ENCODE measurements around the gene PRR22. TPM values are rescaled to one million over a fixed set of nuclear protein-coding genes. Genes with fewer than 3 reads are reported as not detected.

The PRR22 gene
- total RNA-seq, 4 donors from 2014 or later = 0.54 to 2.0 (median 1.2) TPM

DNA sequence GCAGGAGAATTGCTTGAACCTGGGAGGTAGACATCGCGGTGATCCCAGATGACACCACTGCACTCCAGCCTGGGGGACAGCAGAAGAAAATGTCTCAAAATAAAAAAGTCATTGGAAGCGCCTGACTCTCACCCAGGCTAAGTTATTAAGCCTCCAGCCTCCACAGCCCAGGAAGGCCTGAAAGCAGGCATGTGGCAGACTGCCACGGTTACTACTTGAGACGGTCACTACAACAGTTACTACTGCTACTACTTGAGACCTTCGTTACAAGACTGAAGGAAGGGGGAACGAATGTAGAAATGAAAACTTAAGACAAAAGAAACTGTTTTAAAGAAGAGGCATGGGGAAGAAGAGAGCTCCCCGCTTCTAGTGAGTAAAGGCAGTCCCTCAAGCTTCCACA lies 9.6 kb downstream of the PRR22 start:
- H3K4me1 ChIP-seq = no peaks in the 10 kb centered on the region
- no peak for TF ChIP-seq CTCF (IDR thresholded peaks at IDR 0.05)
- no peak for TF ChIP-seq POLR2A (IDR thresholded peaks at IDR 0.05)
- intact Hi-C loops (cut with DNase I) = no loop called here
- H3K36me3 ChIP-seq = no peaks in the 10 kb centered on the region
- no peaks in the 10 kb centered on the region for H3K9me3 ChIP-seq
- DNase-seq = peak; percentile 52 to 58
- WGBS, 2 donors = 46% methylated on average over 8 of the region's 8 CpGs
- H3K4me3 ChIP-seq (replicated peaks in 1 of 3) = no peak overlapping the region
- no peak overlapping the region for H3K27ac ChIP-seq
- no peaks in the 10 kb centered on the region for H3K27me3 ChIP-seq

DNA sequence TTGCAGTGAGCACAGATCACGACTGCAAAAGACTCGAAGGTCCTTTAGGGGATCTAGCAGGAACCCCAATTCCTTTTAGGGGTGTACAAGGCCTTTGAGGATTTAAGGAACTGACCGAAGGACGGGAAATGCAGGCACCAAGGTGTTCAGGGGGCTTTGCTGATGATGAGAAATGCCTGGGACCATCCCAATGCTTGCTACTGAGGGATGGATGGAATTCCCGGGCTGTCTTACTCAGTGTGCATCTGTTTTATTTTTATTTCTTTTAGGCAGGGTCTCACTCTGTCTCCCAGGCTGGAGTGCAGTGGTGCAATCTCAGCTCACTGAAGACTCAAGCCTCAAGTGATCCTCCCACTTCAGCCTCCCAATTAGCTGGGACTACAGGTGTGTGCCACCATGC lies 11.3 kb downstream of the PRR22 start:
- WGBS, 2 donors = 64 to 100% methylated on average over 4 to 5 of the region's 5 CpGs
- intact Hi-C loops (cut with DNase I) = no loop called here
- Histone ChIP-seq H3K9me3 (no peaks in the 10 kb centered on the region), H3K4me1 (no peaks in the 10 kb centered on the region), H3K27ac (no peak overlapping the region), H3K36me3 (no peaks in the 10 kb centered on the region), H3K4me3 (replicated peaks in 1 of 3) (no peak overlapping the region), H3K27me3 (no peaks in the 10 kb centered on the region)
- TF ChIP-seq POLR2A (IDR thresholded peaks at IDR 0.05) (no peak), CTCF (IDR thresholded peaks at IDR 0.05) (no peak)
- DNase-seq = no peak

GRCh38 chr19:5772416-5772815 lies 12.1 kb downstream of the PRR22 start:
- TF ChIP-seq POLR2A (IDR thresholded peaks at IDR 0.05) (no peak), CTCF (IDR thresholded peaks at IDR 0.05) (no peak)
- 88 to 94% methylated on average over 19 of the region's 19 CpGs for WGBS, 2 donors
- intact Hi-C loops (cut with DNase I) = no loop called here
- no peaks in the 10 kb centered on the region for H3K9me3 ChIP-seq
- no peak overlapping the region for H3K27ac ChIP-seq
- no peak for DNase-seq
- H3K36me3 ChIP-seq = no peaks in the 10 kb centered on the region
- no peaks in the 10 kb centered on the region for H3K27me3 ChIP-seq
- H3K4me1 ChIP-seq = no peaks in the 10 kb centered on the region
- no peak overlapping the region for H3K4me3 ChIP-seq (replicated peaks in 1 of 3)

- H3K4me1 ChIP-seq = no peaks in the 10 kb centered on the region
- intact Hi-C loops (cut with DNase I) = no loop called here
- no peak overlapping the region for H3K4me3 ChIP-seq (replicated peaks in 1 of 3)
- no peak overlapping the region for H3K27ac ChIP-seq
- 89 to 92% methylated on average over 10 of the region's 10 CpGs for WGBS, 2 donors
- H3K27me3 ChIP-seq = no peaks in the 10 kb centered on the region
- no peak for DNase-seq
- no peaks in the 10 kb centered on the region for H3K36me3 ChIP-seq
- no peak for TF ChIP-seq CTCF (IDR thresholded peaks at IDR 0.05)
- no peak for TF ChIP-seq POLR2A (IDR thresholded peaks at IDR 0.05)
- H3K9me3 ChIP-seq = no peaks in the 10 kb centered on the region
Measured at GRCh38 chr19:5767949-5768348, 16.6 kb downstream of the PRR22 start.

GRCh38 chr19:5765220-5765619 lies 19.3 kb downstream of the PRR22 start:
- intact Hi-C loops (cut with DNase I) = no loop called here
- Histone ChIP-seq H3K9me3 (no peaks in the 10 kb centered on the region), H3K27ac (no peak overlapping the region), H3K4me3 (replicated peaks in 1 of 3) (no peak overlapping the region), H3K4me1 (no peaks in the 10 kb centered on the region), H3K27me3 (no peaks in the 10 kb centered on the region), H3K36me3 (no peaks in the 10 kb centered on the region)
- DNase-seq = no peak
- TF ChIP-seq CTCF (IDR thresholded peaks at IDR 0.05) (no peak), POLR2A (IDR thresholded peaks at IDR 0.05) (no peak)
- WGBS, 2 donors = 93 to 96% methylated on average over 3 of the region's 3 CpGs
